ENCODE results near the gene MYD88.

MYD88 gene

GRCh38 chr3:38147421-38147820 lies 9.0 kb downstream of the MYD88 start:
- TF ChIP-seq REST (IDR thresholded peaks at IDR 0.05; ENCODE audit: low read depth) (no peak), TEAD4 (IDR thresholded peaks at IDR 0.05) (no peak)

- no peak for TF ChIP-seq TAF1 (IDR thresholded peaks at IDR 0.05; ENCODE audit: low read depth)
- no peak for TF ChIP-seq FOXM1 (IDR thresholded peaks at IDR 0.05; ENCODE audit: borderline replicate concordance, low read depth)
- no peak for TF ChIP-seq YY1 (IDR thresholded peaks at IDR 0.05; ENCODE audit: low read depth)
- TF ChIP-seq ZBTB7A (IDR thresholded peaks at IDR 0.05; ENCODE audit: low read depth), result no peak
- no peak for TF ChIP-seq RAD21 (IDR thresholded peaks at IDR 0.05; ENCODE audit: low read depth)
- TF ChIP-seq EGR1 (IDR thresholded peaks at IDR 0.05), result no peak
- TF ChIP-seq MAX (IDR thresholded peaks at IDR 0.05), result no peak
- no peak for TF ChIP-seq CEBPB (IDR thresholded peaks at IDR 0.05)
- no peak for TF ChIP-seq NFIC (IDR thresholded peaks at IDR 0.05)
- TF ChIP-seq EP300 (IDR thresholded peaks at IDR 0.05; ENCODE audit: borderline replicate concordance), result no peak
Observed at GRCh38 chr3:38148311-38148882, 9.9 kb downstream of the MYD88 start.

GRCh38 chr3:38149708-38150107 lies 11.2 kb downstream of the MYD88 start:
- TF ChIP-seq CEBPB (IDR thresholded peaks at IDR 0.05) (no peak), EP300 (IDR thresholded peaks at IDR 0.05; ENCODE audit: borderline replicate concordance) (no peak), NFIC (IDR thresholded peaks at IDR 0.05) (no peak), YY1 (IDR thresholded peaks at IDR 0.05; ENCODE audit: low read depth) (no peak), RAD21 (IDR thresholded peaks at IDR 0.05; ENCODE audit: low read depth) (no peak), REST (IDR thresholded peaks at IDR 0.05; ENCODE audit: low read depth) (no peak), CREB1 (IDR thresholded peaks at IDR 0.05; ENCODE audit: low read depth) (no peak), FOXM1 (IDR thresholded peaks at IDR 0.05; ENCODE audit: borderline replicate concordance, low read depth) (no peak), TAF1 (IDR thresholded peaks at IDR 0.05; ENCODE audit: low read depth) (no peak), TCF12 (IDR thresholded peaks at IDR 0.05; ENCODE audit: low read depth) (no peak)

GRCh38 chr3:38150780-38151528 lies 12.5 kb downstream of the MYD88 start:
- TF ChIP-seq CEBPB (IDR thresholded peaks at IDR 0.05), result no peak
- no peak for TF ChIP-seq EGR1 (IDR thresholded peaks at IDR 0.05)
- TF ChIP-seq MAX (IDR thresholded peaks at IDR 0.05), result no peak
- TF ChIP-seq TEAD4 (IDR thresholded peaks at IDR 0.05), result no peak
- no peak for TF ChIP-seq EP300 (IDR thresholded peaks at IDR 0.05; ENCODE audit: borderline replicate concordance)
- no peak for TF ChIP-seq NFIC (IDR thresholded peaks at IDR 0.05)

GRCh38 chr3:38151667-38152265 lies 13.3 kb downstream of the MYD88 start:
- no peak for TF ChIP-seq REST (IDR thresholded peaks at IDR 0.05; ENCODE audit: low read depth)

GRCh38 chr3:38152609-38153008 lies 14.1 kb downstream of the MYD88 start:
- TF ChIP-seq CREB1 (IDR thresholded peaks at IDR 0.05; ENCODE audit: low read depth) (no peak), TEAD4 (IDR thresholded peaks at IDR 0.05) (no peak), YY1 (IDR thresholded peaks at IDR 0.05; ENCODE audit: low read depth) (no peak), EP300 (IDR thresholded peaks at IDR 0.05; ENCODE audit: borderline replicate concordance) (no peak), TAF1 (IDR thresholded peaks at IDR 0.05; ENCODE audit: low read depth) (no peak), ZBTB7A (IDR thresholded peaks at IDR 0.05; ENCODE audit: low read depth) (no peak), CEBPB (IDR thresholded peaks at IDR 0.05) (no peak), NFIC (IDR thresholded peaks at IDR 0.05) (no peak), TCF12 (IDR thresholded peaks at IDR 0.05; ENCODE audit: low read depth) (no peak)
